CD8-positive, alpha-beta memory T cell (primary cell): Measurements from ENCODE around the gene INO80B. TPM values are rescaled to one million over a fixed set of nuclear protein-coding genes. Genes with fewer than 3 reads are reported as not detected.

Experiments
- CTCF ChIA-PET: fragments of 350-600 bp; sonication (Branson Sonifier 250); formaldehyde crosslinking; loops from one replicate; lab custom pipeline; 2021; ENCODE audit warnings: antibody characterized with exemption; lab: Charles Lee
- POLR2A ChIA-PET: fragments of 350-600 bp; sonication (Branson Sonifier 250); formaldehyde crosslinking; loops from one replicate; lab custom pipeline; 2021; ENCODE audit warnings: antibody characterized with exemption; lab: Charles Lee
- DNase-seq, 5 donors: peaks; one replicate each; pipeline versions ENCODE4 v3.0.0 to v3.0.0-alpha.2; 2020 to 2022; ENCODE audit warnings: mixed read lengths in 1 of 5
- H3K27ac ChIP-seq: one replicate; pipeline ENCODE4 v1.7.0; 2013; ENCODE audit warnings: low read depth, mild to moderate bottlenecking, low read length, moderate library complexity
- H3K27me3 ChIP-seq: 2 replicates; pipeline ENCODE4 v1.7.0; 2013; ENCODE audit warnings: low read length, mild to moderate bottlenecking; ENCODE audit not compliant: insufficient read depth, poor library complexity, severe bottlenecking
- H3K36me3 ChIP-seq: 2 replicates; pipeline ENCODE4 v1.7.0; 2013; ENCODE audit warnings: mild to moderate bottlenecking, low read length, moderate library complexity; ENCODE audit not compliant: insufficient read depth
- H3K4me1 ChIP-seq: 2 replicates; pipeline ENCODE4 v1.7.0; 2013; ENCODE audit warnings: mild to moderate bottlenecking, low read length, moderate library complexity; ENCODE audit not compliant: insufficient read depth
- H3K4me3 ChIP-seq: 2 replicates; pipeline ENCODE4 v1.7.0; 2013; ENCODE audit warnings: mild to moderate bottlenecking, low read length
- H3K9me3 ChIP-seq: 2 replicates; pipeline ENCODE4 v1.7.0; 2013; ENCODE audit warnings: mild to moderate bottlenecking, low read length
- H3K27ac Mint-ChIP-seq, 8 donors: one replicate each; pipeline ENCODE4 v1.8.0; 2020 to 2021; ENCODE audit warnings: mixed read lengths in 8 of 8, mild to moderate bottlenecking in 6 of 8, inconsistent platforms in 3 of 8, moderate library complexity in 3 of 8
- H3K27me3 Mint-ChIP-seq, 2 donors: one replicate each; pipeline ENCODE4 v1.8.0; 2020 to 2021; ENCODE audit warnings: mixed read lengths in 2 of 2, mild to moderate bottlenecking in 1 of 2, moderate library complexity in 1 of 2
- H3K36me3 Mint-ChIP-seq, 3 donors: one replicate each; pipeline ENCODE4 v1.8.0; 2020 to 2021; ENCODE audit warnings: mixed read lengths in 3 of 3, inconsistent platforms in 1 of 3, mild to moderate bottlenecking in 1 of 3
- H3K4me1 Mint-ChIP-seq, 3 donors: one replicate each; pipeline ENCODE4 v1.8.0; 2020 to 2021; ENCODE audit warnings: mixed read lengths in 3 of 3, inconsistent platforms in 1 of 3, mild to moderate bottlenecking in 1 of 3
- H3K4me3 Mint-ChIP-seq, 7 donors: one replicate each; pipeline ENCODE4 v1.8.0; 2020 to 2021; ENCODE audit warnings: mixed read lengths in 7 of 7, mild to moderate bottlenecking in 6 of 7, moderate library complexity in 4 of 7, inconsistent platforms in 2 of 7
- H3K9me3 Mint-ChIP-seq, 5 donors: one replicate each; pipeline ENCODE4 v1.8.0; 2020 to 2022; ENCODE audit warnings: mixed read lengths in 5 of 5, mild to moderate bottlenecking in 3 of 5, moderate library complexity in 2 of 5, inconsistent platforms in 1 of 5
- polyA plus RNA-seq: library from polyadenylated mRNA; unstranded; fragments of 300-500 nt; fragmentation: Illumina TruSeq; gene quantifications from one replicate; pipeline ENCODE4 v1.2.3, GENCODE V29; 2021
- total RNA-seq, 2 experiments: library from RNA; stranded (reverse); gene quantifications; one replicate each; pipeline ENCODE4 v1.2.3, GENCODE V29; 2021

Gene INO80B
- total RNA-seq: 10 to 100 TPM; 44.1 to 44.3 TPM
- 7.6 TPM for polyA plus RNA-seq

GRCh38 chr2:74454654-74455511 is at the start of gene INO80B:
TSS of gene INO80B (plus strand) at chr2:74455087. CDS start at chr2:74455117, 30 bp downstream.
- H3K36me3 ChIP-seq: no peaks in the 10 kb centered on the region
- no peaks in the 10 kb centered on the region for H3K27me3 ChIP-seq
- ChIA-PET CTCF (interaction anchor here (0.7 to 5.8 kb wide), 15 partner anchors 10 to 273 kb away, joined by 3 to 83 read pairs (median 4); partner anchors contain the start of genes C2orf81, CCDC142, MRPL53 and TTC31), POLR2A (interaction anchor here (0.8 to 3.1 kb wide), 7 partner anchors 14 to 77 kb away, joined by 3 to 38 read pairs (median 4); partner anchors contain the start of genes C2orf81, CCDC142, MRPL53 and TTC31)
- peak within 1 kb of the TSS; percentile 87 to 99 (median 96) for H3K4me3 Mint-ChIP-seq
- H3K27ac ChIP-seq: peak within 1 kb of the TSS; percentile 64
- DNase-seq: peak; percentile 91 to 98 (median 97)
- peak within 1 kb of the TSS; percentile 82 for H3K4me3 ChIP-seq
- H3K27me3 Mint-ChIP-seq: no peaks in the 10 kb centered on the region
- H3K4me1 Mint-ChIP-seq: peaks cover 59 to 64% (median 63%) of the 10 kb centered on the region in 3 donors
- H3K36me3 Mint-ChIP-seq: peaks cover 0 to 22% (median 0%) of the 10 kb centered on the region in 3 donors
- H3K9me3 Mint-ChIP-seq: no peaks in the 10 kb centered on the region
- no peaks in the 10 kb centered on the region for H3K9me3 ChIP-seq
- peak within 1 kb of the TSS; percentile 91 to 100 (median 98) for H3K27ac Mint-ChIP-seq
- peaks cover 48% of the 10 kb centered on the region for H3K4me1 ChIP-seq

- H3K9me3 ChIP-seq: no peaks in the 10 kb centered on the region
- H3K36me3 ChIP-seq: no peaks in the 10 kb centered on the region
- CTCF ChIA-PET: no interaction called here
- no peak overlapping the region for H3K27ac Mint-ChIP-seq
- H3K4me1 ChIP-seq: no peaks in the 10 kb centered on the region
- no peak overlapping the region for H3K4me3 Mint-ChIP-seq
- POLR2A ChIA-PET: no interaction called here
- H3K36me3 Mint-ChIP-seq: no peaks in the 10 kb centered on the region
- H3K27me3 ChIP-seq: peaks cover 3% of the 10 kb centered on the region
- H3K27me3 Mint-ChIP-seq: peaks cover 21 to 35% of the 10 kb centered on the region in 2 donors
- H3K4me1 Mint-ChIP-seq: no peaks in the 10 kb centered on the region
- no peak overlapping the region for H3K4me3 ChIP-seq
- H3K27ac ChIP-seq: no peak overlapping the region
- no peaks in the 10 kb centered on the region for H3K9me3 Mint-ChIP-seq
- no peak for DNase-seq
Observed at GRCh38 chr2:74406035-74406434, 48.9 kb upstream of the INO80B start.

GRCh38 chr2:74407682-74408081 is 47.2 kb upstream of the INO80B start:
- Mint-ChIP-seq H3K27me3 (peaks cover 25 to 41% of the 10 kb centered on the region in 2 donors), H3K4me1 (no peaks in the 10 kb centered on the region), H3K27ac (no peak overlapping the region), H3K36me3 (no peaks in the 10 kb centered on the region), H3K9me3 (no peaks in the 10 kb centered on the region), H3K4me3 (no peak overlapping the region)
- Histone ChIP-seq H3K4me1 (no peaks in the 10 kb centered on the region), H3K9me3 (no peaks in the 10 kb centered on the region), H3K4me3 (no peak overlapping the region), H3K27ac (no peak overlapping the region), H3K27me3 (peaks cover 3% of the 10 kb centered on the region), H3K36me3 (no peaks in the 10 kb centered on the region)
- DNase-seq: no peak
- POLR2A ChIA-PET: no interaction called here
- CTCF ChIA-PET: interaction anchor here (1.0 kb wide), 1 partner anchor 16 kb away, joined by 3 read pairs; no protein-coding TSS in a partner anchor

GRCh38 chr2:74413001-74413698 is 41.7 kb upstream of the INO80B start:
- Histone ChIP-seq H3K27ac (no peak overlapping the region), H3K27me3 (peaks cover 6% of the 10 kb centered on the region), H3K9me3 (no peaks in the 10 kb centered on the region), H3K36me3 (no peaks in the 10 kb centered on the region), H3K4me3 (no peak overlapping the region), H3K4me1 (peaks cover 6% of the 10 kb centered on the region)
- peak overlapping the region in 2 of 7 donors; percentile 16 to 40 for H3K4me3 Mint-ChIP-seq
- H3K27me3 Mint-ChIP-seq: peaks cover 23 to 36% of the 10 kb centered on the region in 2 donors
- H3K9me3 Mint-ChIP-seq: no peaks in the 10 kb centered on the region
- DNase-seq: no peak
- peaks cover 0 to 16% (median 4%) of the 10 kb centered on the region in 3 donors for H3K4me1 Mint-ChIP-seq
- peak overlapping the region in 1 of 8 donors; percentile 8 for H3K27ac Mint-ChIP-seq
- H3K36me3 Mint-ChIP-seq: peaks cover 0 to 2% (median 0%) of the 10 kb centered on the region in 3 donors
- CTCF ChIA-PET: interaction anchor here (1.0 kb wide), 1 partner anchor 9 kb away, joined by 3 read pairs; no protein-coding TSS in a partner anchor
- POLR2A ChIA-PET: no interaction called here

- H3K9me3 Mint-ChIP-seq: no peaks in the 10 kb centered on the region
- DNase-seq: no peak
- peaks cover 0 to 2% (median 0%) of the 10 kb centered on the region in 3 donors for H3K36me3 Mint-ChIP-seq
- POLR2A ChIA-PET: no interaction called here
- H3K4me3 Mint-ChIP-seq: peak overlapping the region in 4 of 7 donors; percentile 50 to 74 (median 64)
- peaks cover 0 to 16% (median 4%) of the 10 kb centered on the region in 3 donors for H3K4me1 Mint-ChIP-seq
- H3K36me3 ChIP-seq: no peaks in the 10 kb centered on the region
- CTCF ChIA-PET: no interaction called here
- H3K27me3 ChIP-seq: peaks cover 6% of the 10 kb centered on the region
- H3K9me3 ChIP-seq: no peaks in the 10 kb centered on the region
- peak overlapping the region in 1 of 8 donors; percentile 45 for H3K27ac Mint-ChIP-seq
- H3K27ac ChIP-seq: no peak overlapping the region
- H3K4me1 ChIP-seq: peaks cover 6% of the 10 kb centered on the region
- peak overlapping the region; percentile 51 for H3K4me3 ChIP-seq
- peaks cover 19 to 24% of the 10 kb centered on the region in 2 donors for H3K27me3 Mint-ChIP-seq
Observed at GRCh38 chr2:74414441-74414840, 40.4 kb upstream of the INO80B start.

- H3K27ac ChIP-seq: no peak overlapping the region
- ChIA-PET POLR2A (no interaction called here), CTCF (interaction anchor here (1.3 kb wide), 1 partner anchor 24 kb away, joined by 4 read pairs; no protein-coding TSS in a partner anchor)
- H3K9me3 ChIP-seq: no peaks in the 10 kb centered on the region
- H3K27me3 Mint-ChIP-seq: peaks cover 18 to 21% of the 10 kb centered on the region in 2 donors
- H3K36me3 Mint-ChIP-seq: peaks cover 0 to 2% (median 0%) of the 10 kb centered on the region in 3 donors
- peaks cover 7% of the 10 kb centered on the region for H3K4me1 ChIP-seq
- DNase-seq: peak in 1 of 5 donors; percentile 18
- peak overlapping the region in 1 of 8 donors; percentile 46 for H3K27ac Mint-ChIP-seq
- peaks cover 0 to 20% (median 5%) of the 10 kb centered on the region in 3 donors for H3K4me1 Mint-ChIP-seq
- H3K4me3 Mint-ChIP-seq: peak overlapping the region in 6 of 7 donors; percentile 19 to 74 (median 42)
- no peaks in the 10 kb centered on the region for H3K36me3 ChIP-seq
- H3K4me3 ChIP-seq: peak overlapping the region; percentile 51
- H3K9me3 Mint-ChIP-seq: no peaks in the 10 kb centered on the region
- peaks cover 6% of the 10 kb centered on the region for H3K27me3 ChIP-seq
Observed at GRCh38 chr2:74414881-74415761, 39.8 kb upstream of the INO80B start.
